ELF-1 (cell line): Measurements from ENCODE around the gene ABHD2.
"Not testable (repeated sequence)": the region's sequence is repeated elsewhere in the genome, so short reads cannot be mapped to it uniquely, and the experiment has no call there.

Source experiments
- DNase-seq: peaks from one replicate; pipeline ENCODE4 v3.0.0-alpha.2; 2016; ENCODE audit warnings: low read depth, low spot score

ABHD2 gene, protein sequence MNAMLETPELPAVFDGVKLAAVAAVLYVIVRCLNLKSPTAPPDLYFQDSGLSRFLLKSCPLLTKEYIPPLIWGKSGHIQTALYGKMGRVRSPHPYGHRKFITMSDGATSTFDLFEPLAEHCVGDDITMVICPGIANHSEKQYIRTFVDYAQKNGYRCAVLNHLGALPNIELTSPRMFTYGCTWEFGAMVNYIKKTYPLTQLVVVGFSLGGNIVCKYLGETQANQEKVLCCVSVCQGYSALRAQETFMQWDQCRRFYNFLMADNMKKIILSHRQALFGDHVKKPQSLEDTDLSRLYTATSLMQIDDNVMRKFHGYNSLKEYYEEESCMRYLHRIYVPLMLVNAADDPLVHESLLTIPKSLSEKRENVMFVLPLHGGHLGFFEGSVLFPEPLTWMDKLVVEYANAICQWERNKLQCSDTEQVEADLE

DNA sequence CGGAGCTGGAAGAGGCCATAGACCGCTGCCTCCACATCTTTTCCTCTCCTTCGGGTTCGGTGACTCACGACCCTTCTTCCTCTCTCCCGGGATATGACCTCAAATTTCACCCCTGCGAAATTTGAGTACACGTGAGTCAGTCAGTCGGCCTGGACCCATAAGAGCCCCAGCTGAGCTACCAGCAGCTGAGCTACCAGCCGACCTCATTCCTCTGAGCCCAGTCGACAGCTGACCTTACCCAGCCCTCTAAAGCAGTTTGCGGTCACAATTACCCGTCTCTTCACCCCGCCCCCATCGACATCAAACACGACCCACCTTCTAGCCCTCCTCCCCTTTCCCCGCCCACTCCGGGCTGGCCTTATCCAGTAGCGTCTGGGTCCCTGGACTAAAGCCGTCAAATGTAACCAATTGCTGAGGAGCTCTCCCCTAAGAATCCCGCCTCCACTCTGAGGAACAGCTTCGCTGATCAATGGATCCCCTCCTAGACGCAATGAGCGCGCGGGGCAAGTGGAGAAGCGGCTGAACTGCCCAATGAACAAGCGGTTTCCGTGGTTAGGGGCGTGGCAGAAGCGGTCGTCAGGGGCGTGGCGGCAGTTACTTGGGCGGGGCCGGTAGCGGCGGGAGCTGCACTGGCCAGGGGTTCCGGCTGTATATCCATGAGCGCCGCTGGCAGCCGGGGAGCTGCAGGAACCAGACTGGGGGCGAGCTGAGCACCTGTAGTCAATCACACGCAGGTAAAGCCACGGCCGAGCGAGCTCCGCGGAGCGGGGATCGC, at the start of gene ABHD2:
ABHD2 (plus strand) TSS at position 627 of the 775 bp plus-strand sequence. CDS start 27,872 bp downstream, outside the sequence.
- DNase-seq = peak; percentile 100

DNA sequence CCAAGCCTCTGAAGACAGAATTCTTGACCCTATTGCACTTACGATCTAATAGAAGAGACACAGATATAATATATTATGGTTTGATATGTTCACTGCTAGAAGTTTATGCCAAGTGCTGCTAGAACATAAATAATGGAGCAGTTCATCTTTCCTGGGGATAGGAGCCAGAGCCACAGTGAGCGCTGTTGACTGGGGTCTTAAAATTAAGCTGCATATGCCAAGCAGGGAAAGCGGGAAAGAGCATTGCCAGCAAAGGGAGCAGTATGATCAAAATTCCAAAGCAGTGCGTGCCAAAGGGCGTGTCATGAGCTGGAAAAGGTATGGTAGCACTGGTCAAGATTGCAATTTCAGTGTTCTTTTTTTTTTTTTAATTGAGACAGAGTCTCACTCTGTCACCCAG, 49.1 kb upstream of the ABHD2 start:
- DNase-seq = no peak

DNA sequence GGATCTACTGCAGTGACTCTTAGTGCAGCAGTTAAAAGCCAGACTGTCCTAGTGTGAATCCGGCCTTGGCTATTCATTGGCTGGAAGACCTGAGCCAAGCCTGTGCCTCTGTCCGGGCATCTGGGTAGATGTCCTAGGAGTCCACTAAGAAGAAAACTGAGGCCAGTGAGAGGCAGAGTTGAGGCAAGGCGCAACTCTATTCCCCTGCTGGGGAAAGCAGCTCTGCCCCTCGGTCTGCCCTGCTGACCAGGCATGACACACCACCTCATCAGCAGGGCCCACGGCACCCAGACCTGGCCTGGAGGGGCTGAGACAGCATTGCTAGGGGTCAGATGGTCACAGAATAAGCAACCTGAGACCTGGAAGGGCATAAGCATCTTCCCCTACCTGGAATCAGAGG, 46.7 kb upstream of the ABHD2 start:
- DNase-seq = no peak

DNA sequence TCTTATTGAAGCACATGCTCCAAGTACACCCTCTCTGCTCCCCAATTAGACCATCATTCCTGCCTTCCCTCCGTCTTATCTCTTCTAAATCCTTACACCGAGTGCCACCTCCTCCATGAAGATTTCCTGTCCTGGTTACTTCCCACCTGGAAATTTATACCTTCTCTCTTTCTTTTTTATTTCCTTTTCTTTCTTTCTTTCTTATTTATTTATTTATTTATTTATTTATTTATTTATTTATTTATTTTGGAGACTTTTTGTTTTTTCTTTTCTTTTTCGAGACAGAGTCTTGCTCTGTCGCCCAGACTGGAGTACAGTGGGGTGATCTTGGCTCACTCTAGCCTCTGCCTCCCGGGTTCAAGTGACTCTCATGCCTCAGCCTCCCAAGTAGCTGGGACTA, 45.9 kb upstream of the ABHD2 start:
- no peak for DNase-seq

DNA sequence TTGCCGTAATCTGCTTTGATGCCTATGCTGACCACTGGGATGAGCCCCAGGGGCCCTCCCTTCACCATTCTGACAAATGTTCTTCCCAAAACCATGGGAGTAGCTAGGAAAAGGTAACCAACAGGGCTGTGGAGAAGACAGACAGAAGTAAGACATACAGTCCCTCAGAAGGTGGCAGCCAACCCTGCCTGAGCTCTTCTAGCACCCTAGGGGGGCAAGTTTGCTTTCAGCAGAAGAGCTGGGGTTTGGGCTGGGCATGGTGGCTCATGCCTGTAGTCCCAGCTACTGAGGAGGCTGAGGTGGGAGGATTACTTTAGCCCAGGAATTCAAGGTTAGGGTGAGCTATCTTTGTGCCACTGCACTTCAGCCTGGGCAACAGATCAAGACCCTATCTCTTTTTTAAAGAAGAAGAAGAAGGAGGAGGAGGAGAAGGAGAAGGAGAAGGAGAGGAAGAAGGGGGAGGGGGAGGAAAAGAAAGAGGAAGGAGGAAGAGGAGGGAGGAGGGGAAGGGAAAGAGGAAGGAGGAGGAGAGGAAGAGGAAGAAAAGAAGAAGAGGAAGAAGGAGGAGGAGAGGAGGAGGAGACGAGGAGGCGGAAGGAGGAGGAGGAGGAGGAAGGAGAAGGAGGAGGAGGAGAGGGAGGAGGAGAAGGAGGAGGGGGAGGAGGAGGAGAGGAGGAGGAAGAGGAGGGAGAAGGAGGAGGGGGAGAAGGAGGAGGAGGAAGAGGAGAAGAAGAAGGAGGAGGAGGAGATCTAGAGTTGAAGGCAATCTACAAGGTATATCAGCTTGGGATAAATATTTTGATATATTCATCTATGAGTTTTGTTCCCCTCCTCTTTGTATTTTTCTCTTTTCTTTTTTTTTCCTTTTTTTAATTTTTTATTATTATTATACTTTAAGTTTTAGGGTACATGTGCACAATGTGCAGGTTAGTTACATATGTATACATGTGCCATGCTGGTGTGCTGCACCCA, 44.9 kb upstream of the ABHD2 start:
- no peak for DNase-seq

DNA sequence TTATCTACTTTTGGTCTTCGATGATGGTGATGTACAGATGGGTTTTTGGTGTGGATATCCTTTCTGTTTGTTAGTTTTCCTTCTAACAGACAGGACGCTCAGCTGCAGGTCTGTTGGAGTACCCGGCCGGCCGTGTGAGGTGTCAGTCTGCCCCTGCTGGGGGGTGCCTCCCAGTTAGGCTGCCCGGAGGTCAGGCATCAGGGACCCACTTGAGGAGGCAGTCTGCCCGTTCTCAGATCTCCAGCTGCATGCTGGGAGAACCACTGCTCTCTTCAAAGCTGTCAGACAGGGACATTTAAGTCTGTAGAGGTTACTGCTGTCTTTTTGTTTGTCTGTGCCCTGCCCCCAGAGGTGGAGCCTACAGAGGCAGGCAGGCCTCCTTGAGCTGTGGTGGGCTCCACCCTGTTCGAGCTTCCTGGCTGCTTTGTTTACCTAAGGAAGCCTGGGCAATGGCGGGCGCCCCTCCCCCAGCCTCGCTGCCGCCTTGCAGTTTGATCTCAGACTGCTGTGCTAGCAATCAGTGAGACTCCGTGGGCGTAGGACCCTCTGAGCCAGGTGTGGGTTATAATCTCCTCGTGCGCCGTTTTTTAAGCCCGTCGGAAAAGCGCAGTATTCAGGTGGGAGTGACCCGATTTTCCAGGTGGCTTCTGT, 39.1 kb upstream of the ABHD2 start:
- DNase-seq = not testable (repeated sequence)

DNA sequence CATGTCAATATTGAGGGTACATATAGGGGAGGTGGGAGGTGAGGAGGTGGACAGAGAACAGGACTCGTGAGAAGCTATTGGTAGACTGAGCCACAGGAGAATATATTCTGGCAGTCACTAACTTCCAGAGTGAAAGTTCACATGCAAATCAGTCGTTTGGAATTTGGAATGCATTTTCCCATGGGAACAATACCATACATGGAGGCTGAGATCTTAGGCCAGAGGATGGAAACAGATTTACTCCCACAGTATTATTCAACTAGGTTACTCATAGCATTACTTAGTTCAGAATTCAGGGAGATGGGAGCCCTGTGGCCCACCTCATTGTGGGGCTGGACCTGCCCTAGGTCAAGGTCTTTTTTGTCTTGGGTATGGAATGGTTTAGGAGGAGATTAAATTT, 36.4 kb upstream of the ABHD2 start:
- DNase-seq = no peak

DNA sequence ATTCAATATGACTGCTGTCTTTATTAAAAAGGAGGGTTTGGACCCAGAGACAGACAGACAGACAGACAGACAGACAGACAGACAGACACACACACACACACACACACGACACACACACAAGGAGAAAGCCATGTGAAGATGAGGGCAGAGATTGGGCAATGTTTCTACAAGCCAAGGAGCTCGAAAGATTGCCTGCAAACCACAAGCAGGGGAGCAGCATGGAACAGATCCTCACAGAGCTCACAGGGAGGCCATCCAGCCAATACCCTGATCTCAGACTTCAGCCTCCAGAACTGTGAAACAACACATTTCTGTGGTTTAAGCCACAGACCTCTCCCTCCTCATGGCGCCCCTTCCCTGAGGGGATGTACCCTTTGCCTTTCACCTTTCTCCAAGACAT, 35.8 kb upstream of the ABHD2 start:
- DNase-seq = no peak

DNA sequence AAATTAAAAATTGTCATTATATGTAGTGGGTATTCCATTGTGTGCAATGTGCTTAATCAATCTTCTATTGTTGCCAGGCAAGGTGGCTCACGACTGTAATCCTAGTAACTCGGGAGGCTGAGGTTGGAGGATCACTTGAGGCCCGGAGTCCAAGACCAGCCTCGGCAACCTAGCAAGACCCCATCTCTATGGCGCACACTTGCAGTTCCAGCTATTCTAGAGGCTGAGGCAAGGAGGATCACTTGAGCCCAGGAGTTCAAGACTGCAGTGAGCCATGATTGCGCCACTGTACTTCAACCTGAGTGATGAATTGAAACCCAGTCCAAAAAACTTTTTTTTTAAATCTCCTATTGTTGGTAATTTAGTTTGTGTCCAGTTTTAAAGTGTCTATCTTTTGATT, 33.4 kb upstream of the ABHD2 start:
- no peak for DNase-seq

DNA sequence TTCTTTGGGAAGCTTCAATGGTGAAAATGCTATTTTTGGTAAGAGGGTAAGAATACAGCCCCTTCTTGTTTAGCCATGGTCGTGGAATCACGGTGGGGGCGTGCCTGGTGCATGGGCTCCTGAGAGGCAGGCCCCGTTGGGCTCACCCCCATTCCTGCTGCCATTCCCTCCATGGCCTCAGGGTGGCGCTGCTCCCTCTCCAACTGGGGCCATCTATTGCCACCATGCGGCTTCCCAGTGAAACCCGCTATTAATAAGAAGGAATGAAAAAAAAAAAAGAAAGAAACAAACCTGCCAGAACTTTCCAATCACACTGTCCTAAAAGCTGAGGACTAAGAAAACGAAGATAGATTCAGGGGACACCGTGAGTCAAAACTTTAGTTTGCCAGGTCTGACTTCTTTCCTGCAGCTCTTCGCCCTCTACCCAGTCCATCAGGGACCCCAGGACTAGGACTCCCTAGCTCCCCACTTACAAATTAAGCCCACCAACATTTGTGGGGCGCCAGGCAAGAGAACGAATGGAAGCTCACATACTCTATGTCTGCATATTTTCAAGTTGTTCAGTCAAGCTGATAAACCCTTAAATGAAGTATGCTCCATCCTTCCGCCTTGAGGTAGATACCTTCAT, 30.6 kb upstream of the ABHD2 start:
- DNase-seq = peak; percentile 89

DNA sequence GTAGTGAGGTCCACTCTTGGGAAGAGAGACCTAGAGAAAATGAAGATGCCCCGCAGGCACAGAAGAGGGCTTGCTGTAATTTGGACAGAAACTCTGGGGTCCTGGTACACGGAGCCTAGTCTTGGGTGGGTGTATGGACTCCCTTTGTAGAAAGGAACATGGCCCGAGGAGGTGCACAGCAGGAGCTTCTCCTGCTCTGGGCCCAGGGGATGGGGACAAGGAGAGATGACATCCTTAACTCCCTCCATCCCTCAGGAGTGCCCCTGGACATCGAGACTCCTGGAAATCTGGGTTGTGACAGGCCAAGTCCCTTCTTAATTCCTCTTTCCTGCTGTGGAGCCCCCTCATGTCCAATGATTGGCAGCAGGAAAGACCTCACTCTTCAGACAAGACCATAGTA, 29.9 kb upstream of the ABHD2 start:
- no peak for DNase-seq

DNA sequence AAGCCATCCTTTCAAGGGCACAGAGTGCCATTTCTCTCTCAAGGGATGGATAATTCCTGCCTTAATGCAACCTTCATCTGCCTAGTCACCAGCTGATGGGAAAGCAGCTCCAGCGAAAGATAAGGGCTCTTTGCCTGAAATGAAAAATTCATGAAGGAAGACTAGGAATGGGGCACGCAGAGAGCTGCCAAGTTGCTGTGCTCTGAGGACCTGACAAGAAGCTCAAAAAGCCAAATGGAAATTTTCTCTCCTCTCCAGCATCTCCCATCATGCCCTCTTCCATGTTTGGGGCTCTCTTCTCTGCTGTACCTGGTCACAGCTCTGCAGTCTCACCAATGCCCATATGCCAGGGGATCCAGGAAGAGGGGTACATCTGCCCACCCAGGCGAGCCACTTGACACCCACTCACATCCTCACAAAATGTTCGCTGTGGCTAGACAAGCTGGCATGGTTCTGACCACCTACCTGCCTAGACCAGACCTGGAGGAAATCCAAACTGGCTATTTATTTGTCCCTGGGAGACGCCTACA, 29.3 kb upstream of the ABHD2 start:
- DNase-seq = no peak

DNA sequence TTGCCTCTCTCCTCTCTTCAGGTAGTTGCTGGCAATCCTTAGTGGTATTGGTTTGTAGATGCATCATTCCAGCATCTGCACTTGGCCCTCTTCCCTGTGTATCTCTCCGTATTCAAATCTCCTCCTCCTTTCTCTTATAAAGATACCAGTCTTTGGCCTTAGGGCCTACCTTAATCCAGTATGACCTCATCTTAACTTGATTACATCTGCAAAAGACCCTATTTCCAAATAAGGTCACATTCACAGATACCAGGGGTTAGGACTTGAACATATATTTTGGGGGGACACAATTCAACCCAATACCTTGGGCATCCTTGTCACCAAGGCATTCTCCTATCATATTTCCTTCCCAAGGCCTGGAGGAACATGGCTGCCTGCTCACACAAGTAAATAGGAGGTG, 22.0 kb upstream of the ABHD2 start:
- DNase-seq = no peak

DNA sequence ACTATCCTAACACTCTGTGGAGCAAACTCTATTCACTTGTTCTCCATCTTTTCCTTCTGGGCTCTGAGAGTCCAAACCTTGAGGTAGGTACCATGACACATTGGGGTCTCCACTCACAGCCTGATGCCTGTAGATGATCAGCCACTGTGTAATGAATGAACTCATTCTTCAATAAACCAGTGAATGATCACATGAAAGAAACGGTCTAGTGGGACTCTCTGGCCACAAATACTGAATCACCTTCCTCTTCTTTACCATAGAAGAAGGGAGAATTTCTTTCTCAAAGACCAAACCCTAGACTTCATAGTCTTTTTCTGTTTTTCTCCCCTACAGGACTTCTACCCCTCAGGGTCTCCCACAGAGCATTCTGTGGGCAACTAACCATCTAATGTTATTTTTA, 20.5 kb upstream of the ABHD2 start:
- DNase-seq = no peak

DNA sequence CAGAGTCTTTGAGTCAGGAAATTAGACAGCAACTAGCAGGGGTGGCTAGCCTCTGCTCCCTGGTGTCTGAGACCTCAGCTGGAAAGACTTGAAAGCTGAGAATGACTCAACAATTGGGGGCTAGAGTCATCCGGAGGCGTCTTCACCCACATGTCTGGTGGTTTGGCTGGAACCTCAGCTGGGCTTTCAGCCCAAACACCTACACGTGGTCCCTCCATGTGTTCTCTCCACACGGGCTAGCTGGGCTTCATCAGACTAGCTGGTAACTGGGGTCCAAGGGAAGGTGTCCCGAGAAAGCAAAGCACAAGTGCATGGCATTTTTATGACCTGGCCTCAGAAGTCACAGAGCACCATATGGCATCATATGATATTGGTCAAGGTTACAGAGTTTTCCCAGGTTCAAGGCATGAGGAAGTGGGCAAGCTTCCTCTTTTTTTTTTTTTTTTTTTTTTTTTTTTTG, 19.9 kb upstream of the ABHD2 start:
- no peak for DNase-seq

DNA sequence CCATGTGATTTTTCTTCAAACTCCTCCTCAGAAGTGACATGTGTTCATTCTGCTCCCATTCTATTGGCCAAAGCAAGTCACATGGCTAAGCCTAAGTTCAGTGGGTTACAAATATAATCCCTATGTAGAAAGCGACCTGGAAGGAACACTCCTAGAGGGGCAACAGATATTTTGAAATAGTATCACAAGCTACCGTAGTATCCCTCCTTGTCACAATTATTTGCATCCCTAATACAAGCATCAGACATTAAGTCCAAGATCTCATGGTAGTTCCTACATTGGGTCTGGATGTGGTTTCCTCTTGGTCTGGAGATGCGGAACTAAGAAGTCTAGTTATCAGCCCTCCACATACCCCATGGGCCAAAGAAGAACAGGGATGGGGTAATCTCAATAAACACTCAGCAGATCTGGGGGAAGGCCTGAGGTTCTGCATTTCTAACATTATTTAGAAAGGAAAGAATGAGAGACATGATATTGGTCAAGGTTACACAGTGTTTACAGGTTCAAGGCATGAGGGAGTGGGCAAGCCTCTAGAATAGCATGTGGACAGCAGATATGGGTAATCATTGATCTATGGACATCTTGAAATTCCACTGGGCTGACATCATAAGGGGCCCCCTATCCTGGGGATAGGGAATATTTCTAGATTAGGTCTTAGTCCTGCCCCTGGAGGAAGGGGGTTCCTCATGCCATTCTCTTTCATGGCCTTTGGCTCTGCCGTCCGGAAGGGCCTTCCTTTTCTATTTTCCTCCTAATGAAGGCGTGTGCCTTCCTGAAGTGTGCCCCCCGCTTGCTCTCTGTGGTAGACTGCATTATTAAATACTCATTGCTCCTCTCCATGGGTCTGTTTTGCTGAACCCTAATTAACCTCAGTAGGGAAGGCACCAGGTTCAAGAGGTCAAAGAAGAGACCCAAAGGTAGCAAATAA, 17.8 kb upstream of the ABHD2 start:
- DNase-seq = no peak

DNA sequence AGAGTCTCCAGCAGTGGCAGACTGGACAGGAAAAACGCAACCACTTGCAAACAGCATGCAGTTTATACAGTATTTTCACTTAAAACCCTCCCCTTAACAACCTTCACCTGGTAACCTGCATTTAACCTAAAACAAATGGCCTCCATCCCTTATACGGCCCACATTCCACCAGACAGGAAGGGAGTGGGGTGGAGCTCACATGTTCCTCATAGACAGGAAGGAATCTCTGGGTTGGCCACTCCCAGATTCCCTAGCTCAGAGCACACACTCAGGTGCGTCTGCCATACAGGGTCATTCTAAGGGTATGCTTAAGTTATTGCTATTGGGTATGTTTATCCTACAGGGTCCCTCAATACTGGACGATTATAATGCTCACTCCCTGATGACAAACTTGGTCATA, 16.8 kb upstream of the ABHD2 start:
- no peak for DNase-seq

DNA sequence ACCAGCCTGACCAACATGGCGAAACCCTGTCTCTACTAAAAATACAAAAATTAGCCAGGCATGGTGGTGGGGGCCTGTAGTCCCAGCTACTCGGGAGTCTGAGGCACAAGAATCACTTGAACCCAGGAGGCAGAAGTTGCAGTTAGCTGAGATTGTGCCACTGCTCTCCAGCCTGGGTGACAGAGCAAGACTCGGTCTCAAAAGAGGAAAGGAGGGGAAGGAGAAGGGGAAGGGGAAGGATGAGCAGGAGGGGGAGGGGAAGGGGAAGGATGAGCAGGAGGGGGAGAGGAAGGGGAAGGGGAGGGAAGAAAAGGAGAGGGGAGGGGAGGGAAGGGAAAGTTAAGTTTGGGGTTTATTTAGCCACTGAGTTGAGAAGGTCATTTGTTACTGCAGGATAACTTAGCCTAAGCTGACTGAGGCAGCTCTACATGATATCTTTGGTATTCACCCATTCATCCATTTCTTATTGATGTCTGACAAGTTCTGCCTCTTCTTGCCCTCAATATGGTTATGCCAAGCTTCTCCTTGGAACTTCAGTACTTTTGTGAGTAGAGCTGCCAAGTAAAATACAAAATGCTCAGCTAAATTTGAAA, 15.9 kb upstream of the ABHD2 start:
- no peak for DNase-seq

DNA sequence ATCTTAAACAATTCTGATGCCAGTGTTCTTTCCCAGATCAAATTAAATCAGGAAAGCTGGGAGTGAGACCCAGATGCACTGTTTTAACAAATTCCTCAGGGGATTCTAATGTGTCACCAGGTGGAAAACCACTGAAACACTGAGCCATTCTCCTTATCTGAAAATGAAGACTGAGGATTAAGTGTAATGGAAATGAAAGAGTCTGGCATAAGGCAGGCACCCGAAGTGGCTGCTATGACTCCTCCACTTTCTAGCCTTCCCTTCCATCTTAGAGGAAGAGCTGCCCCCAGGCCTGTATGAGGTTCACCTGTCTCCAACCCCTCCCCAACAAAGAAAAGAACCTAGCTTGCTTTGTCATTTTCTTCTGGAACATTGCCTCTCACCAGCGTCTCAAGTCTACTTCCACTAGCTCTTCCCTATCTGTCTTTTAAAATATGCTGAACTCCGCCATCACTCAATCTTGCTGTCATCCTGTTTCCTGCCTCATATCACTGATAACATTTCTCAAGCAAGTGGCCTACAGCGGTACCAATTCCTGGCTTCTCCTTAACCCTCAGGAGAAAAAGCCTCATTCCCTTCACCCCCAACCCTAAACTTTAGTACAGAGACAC, 13.7 kb upstream of the ABHD2 start:
- DNase-seq = no peak
